Gastroesophageal sphincter (tissue), 4 donors: Measurements from ENCODE around the gene ZBTB3. TPM values are rescaled to one million over a fixed set of nuclear protein-coding genes. Genes with fewer than 3 reads are reported as not detected.

ENCODE experiments used
- ATAC-seq: fragments of 150-250 bp; one replicate; pipeline ENCODE4 v1.9.1; 2016; ENCODE audit warnings: mild to moderate bottlenecking, moderate library complexity
- H3K27ac ChIP-seq, 4 donors: fragments of 200-600 bp; sonication (generic) in 3 of 4; 1 replicate in 3 of 4; 2 replicates in 1 of 4; pipeline ENCODE4 v1.5.1; 2016 to 2019
- H3K27me3 ChIP-seq: fragments of 200-600 bp; sonication (generic); one replicate; pipeline ENCODE4 v1.5.1; 2019
- H3K36me3 ChIP-seq, 2 donors: fragments of 200-600 bp; sonication (generic); one replicate each; pipeline ENCODE4 v1.5.1; 2019; ENCODE audit warnings: control low read depth in 1 of 2
- H3K4me1 ChIP-seq, 3 donors: fragments of 200-600 bp; sonication (generic); 1 replicate in 2 of 3; 2 replicates in 1 of 3; pipeline ENCODE4 v1.5.1; 2016 to 2019; ENCODE audit warnings: control low read depth in 2 of 3
- H3K4me3 ChIP-seq, 2 donors: fragments of 200-600 bp; sonication (generic); one replicate each; pipeline ENCODE4 v1.5.1; 2019; ENCODE audit warnings: mild to moderate bottlenecking in 1 of 2, moderate library complexity in 1 of 2
- H3K9me3 ChIP-seq, 3 donors: fragments of 200-600 bp; sonication (generic); one replicate each; pipeline ENCODE4 v1.5.1; 2017 to 2019; ENCODE audit warnings: control low read depth in 2 of 3
- EP300 ChIP-seq: sonication (generic); formaldehyde crosslinking; IDR thresholded peaks from one replicate; pipeline ENCODE4 v1.6.1; 2017; ENCODE audit warnings: antibody characterized with exemption, mild to moderate bottlenecking
- POLR2A ChIP-seq, 2 donors: fragments of 450-650 bp; IDR thresholded peaks; one replicate each; pipeline ENCODE4 v1.6.1; 2017; ENCODE audit warnings: antibody characterized with exemption in 2 of 2, mild to moderate bottlenecking in 2 of 2, moderate library complexity in 1 of 2
- POLR2AphosphoS5 ChIP-seq: sonication (generic); formaldehyde crosslinking; IDR thresholded peaks from one replicate; pipeline ENCODE4 v1.6.1; 2017; ENCODE audit warnings: antibody characterized with exemption
- WGBS, 2 donors: methylation state at CpG; one replicate each; pipeline ENCODE4 v1.1.5; 2018; ENCODE audit warnings: low coverage in 1 of 2; 5-methylcytosine and 5-hydroxymethylcytosine counted together
- total RNA-seq, 4 donors: library from RNA; depleted of rRNA; stranded (reverse); fragments of >200 nt; gene quantifications; one replicate each; pipeline ENCODE4 v1.1.0, GENCODE V29; 2016
- TF ChIP-seq, protein P1 (sequence below), 4 experiments: fragments of 200-600 bp in 2 of 4; fragments of 450-650 bp in 2 of 4; sonication (generic) in 1 of 4; IDR thresholded peaks; one replicate each; pipeline ENCODE4 v1.5.1; 2017 to 2019; ENCODE audit warnings: antibody characterized with exemption in 4 of 4, mild to moderate bottlenecking in 2 of 4, moderate library complexity in 2 of 4

ZBTB3 gene
- total RNA-seq, 4 donors from 2014 or later = 8.8 to 15.8 (median 12.3) TPM

DNA sequence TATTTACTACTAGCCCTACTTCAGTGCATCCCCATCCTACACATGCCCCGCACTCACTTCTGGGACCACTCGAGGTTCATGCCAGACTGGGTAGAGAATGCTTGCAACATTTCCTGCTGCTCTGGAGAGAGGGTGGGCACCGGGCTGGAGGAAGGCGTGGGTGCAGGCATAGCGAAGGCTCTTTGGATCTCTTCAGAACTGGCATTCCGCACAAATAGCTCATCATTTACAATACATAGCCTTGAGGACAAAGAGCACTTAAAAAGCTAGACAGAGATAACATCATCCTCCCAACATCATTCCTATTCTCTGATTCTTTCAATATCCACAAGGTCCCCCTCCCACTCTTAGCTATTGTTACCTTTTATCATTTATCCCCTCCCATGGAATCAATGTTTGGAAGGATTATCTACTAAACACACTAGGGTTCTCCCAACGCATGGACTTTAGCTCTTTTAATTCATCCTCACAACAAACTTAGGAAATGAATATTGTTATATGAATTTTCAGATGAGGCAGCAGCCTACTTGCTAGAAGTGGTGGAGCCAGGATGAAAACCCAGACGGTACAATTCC lies 40.3 kb upstream of the ZBTB3 start:
- peaks cover 0 to 87% of the 10 kb centered on the region in 2 donors for H3K36me3 ChIP-seq
- no peak for TF ChIP-seq EP300
- H3K9me3 ChIP-seq = no peaks in the 10 kb centered on the region
- no peak for ATAC-seq
- no peak overlapping the region for H3K4me3 ChIP-seq
- H3K4me1 ChIP-seq = peaks cover 5 to 36% (median 20%) of the 10 kb centered on the region in 3 donors
- peak overlapping the region in 2 of 4 donors; percentile 18 to 89 for H3K27ac ChIP-seq
- H3K27me3 ChIP-seq = no peaks in the 10 kb centered on the region
- 81 to 86% methylated on average over 4 to 5 of the region's 8 CpGs for WGBS, 2 donors

DNA sequence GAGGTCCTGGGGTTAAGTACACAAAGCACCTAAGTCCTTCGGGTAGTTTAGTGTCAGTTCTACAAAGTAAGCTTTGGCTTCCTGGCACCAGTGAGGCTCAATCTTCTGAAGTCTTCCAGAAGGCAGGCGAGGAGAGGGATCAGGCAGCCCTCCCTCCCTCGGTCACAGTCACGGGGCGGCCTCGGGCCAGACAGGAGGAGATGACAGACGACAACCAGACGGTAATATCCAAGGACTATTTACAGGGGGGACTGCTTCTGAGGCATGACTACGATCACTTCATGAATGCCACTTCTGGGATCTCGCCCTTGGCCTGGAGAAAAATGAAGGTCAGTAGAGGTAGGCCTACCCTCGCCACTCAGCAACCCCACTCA lies 38.2 kb upstream of the ZBTB3 start:
- Histone ChIP-seq H3K9me3 (no peaks in the 10 kb centered on the region), H3K4me3 (peak overlapping the region; percentile 86), H3K4me1 (peaks cover 5 to 53% (median 27%) of the 10 kb centered on the region in 3 donors), H3K27me3 (no peaks in the 10 kb centered on the region), H3K27ac (peak overlapping the region; percentile 84 to 89 (median 86)), H3K36me3 (peaks cover 0 to 71% of the 10 kb centered on the region in 2 donors)
- peak; percentile 25 for ATAC-seq
- 9 to 16% methylated on average over 7 to 9 of the region's 11 CpGs for WGBS, 2 donors
- TF ChIP-seq POLR2A (IDR thresholded peaks at IDR 0.05) (no peak), EP300 (no peak), POLR2AphosphoS5 (no peak)
- TF ChIP-seq, protein P1, sequence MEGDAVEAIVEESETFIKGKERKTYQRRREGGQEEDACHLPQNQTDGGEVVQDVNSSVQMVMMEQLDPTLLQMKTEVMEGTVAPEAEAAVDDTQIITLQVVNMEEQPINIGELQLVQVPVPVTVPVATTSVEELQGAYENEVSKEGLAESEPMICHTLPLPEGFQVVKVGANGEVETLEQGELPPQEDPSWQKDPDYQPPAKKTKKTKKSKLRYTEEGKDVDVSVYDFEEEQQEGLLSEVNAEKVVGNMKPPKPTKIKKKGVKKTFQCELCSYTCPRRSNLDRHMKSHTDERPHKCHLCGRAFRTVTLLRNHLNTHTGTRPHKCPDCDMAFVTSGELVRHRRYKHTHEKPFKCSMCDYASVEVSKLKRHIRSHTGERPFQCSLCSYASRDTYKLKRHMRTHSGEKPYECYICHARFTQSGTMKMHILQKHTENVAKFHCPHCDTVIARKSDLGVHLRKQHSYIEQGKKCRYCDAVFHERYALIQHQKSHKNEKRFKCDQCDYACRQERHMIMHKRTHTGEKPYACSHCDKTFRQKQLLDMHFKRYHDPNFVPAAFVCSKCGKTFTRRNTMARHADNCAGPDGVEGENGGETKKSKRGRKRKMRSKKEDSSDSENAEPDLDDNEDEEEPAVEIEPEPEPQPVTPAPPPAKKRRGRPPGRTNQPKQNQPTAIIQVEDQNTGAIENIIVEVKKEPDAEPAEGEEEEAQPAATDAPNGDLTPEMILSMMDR (IDR thresholded peaks at IDR 0.05) = no peak

DNA sequence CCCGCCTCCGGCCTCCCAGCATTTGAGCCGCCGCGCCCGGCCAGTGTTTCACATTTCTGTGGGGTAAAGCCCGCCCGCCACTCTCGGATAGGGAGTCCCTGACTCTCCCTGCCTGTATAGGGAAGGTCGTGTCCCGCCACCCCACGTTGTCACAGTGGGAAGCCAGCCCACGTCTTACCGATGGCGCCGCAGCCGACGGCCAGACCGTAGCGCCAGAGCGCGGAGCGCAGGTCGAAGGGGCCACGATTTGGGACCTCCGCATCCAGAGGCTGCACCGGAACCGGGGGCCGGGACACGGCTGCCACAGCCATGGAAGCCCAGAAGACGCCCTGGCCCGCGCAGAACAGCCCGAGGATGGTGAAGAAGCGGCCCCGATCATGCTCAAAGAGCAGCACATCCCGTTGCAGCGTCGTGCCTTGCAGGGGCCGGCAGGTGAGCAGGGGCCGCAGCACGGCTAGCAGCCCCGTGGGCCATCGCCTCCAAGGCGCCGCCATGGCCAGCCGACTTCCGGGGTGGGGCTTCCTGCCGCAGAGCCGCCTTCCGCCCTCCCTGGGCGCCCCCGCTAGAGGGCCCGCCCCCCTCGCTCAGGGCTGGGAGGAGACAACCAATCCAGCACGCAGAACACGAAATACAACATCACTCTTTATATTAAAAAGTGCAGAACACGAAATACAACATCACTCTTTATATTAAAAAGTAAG lies 37.7 kb upstream of the ZBTB3 start, which contains the start of gene TMEM223:
TSS of gene TMEM223 (minus strand) at position 506 of the 701 bp plus-strand sequence. CDS start at position 494, 12 bp downstream.
- H3K4me1 ChIP-seq = peaks cover 5 to 53% (median 27%) of the 10 kb centered on the region in 3 donors
- H3K36me3 ChIP-seq = peaks cover 0 to 65% of the 10 kb centered on the region in 2 donors

DNA sequence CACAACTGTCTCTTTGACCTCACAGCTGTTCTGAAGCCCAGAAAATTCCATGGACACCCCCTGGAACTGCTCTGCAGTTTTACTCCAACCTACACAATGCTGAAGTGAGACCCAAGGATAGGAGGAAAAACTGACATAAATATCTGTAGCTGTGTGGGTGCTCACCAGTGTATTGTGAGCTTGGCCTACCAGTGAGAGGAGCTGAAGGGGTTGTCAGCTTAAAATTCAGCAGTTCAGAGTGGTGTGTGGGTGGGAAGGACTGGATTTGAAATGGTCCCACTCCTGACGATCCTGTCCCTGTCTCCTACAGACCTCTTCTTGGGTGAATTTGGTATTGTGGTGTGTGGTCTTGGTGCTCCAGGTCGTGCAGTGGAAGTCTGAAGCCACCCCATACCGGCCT lies 35.6 kb upstream of the ZBTB3 start:
- peaks cover 7 to 66% (median 33%) of the 10 kb centered on the region in 3 donors for H3K4me1 ChIP-seq
- H3K27me3 ChIP-seq = no peaks in the 10 kb centered on the region
- H3K27ac ChIP-seq = no peak overlapping the region
- peaks cover 0 to 53% of the 10 kb centered on the region in 2 donors for H3K36me3 ChIP-seq
- ATAC-seq = no peak
- no peaks in the 10 kb centered on the region for H3K9me3 ChIP-seq
- TF ChIP-seq, protein P1 (IDR thresholded peaks at IDR 0.05) = no peak
- no peak for TF ChIP-seq POLR2A (IDR thresholded peaks at IDR 0.05)
- no peak for TF ChIP-seq POLR2AphosphoS5
- no peak for TF ChIP-seq EP300
- 20 to 45% methylated on average over 1 to 2 of the region's 3 CpGs for WGBS, 2 donors
- no peak overlapping the region for H3K4me3 ChIP-seq

More for the DNA sequence above, 37.7 kb upstream of the ZBTB3 start, which contains the start of gene TMEM223:
- no peaks in the 10 kb centered on the region for H3K27me3 ChIP-seq
- peak; percentile 83 for ATAC-seq
- WGBS, 2 donors = 0% methylated on average over 1 to 6 of the region's 58 CpGs
- peak within 1 kb of the TSS; percentile 86 for H3K4me3 ChIP-seq
- H3K27ac ChIP-seq = peak within 1 kb of the TSS; percentile 84 to 89 (median 86)
- H3K9me3 ChIP-seq = no peaks in the 10 kb centered on the region
- peak; percentile 71 to 80 for TF ChIP-seq POLR2A (IDR thresholded peaks at IDR 0.05)
- TF ChIP-seq, protein P1 (IDR thresholded peaks at IDR 0.05) = peak in 3 of 4 experiments; percentile 26 to 49 (median 26)
- TF ChIP-seq EP300 = no peak
- TF ChIP-seq POLR2AphosphoS5 = peak; percentile 88

DNA sequence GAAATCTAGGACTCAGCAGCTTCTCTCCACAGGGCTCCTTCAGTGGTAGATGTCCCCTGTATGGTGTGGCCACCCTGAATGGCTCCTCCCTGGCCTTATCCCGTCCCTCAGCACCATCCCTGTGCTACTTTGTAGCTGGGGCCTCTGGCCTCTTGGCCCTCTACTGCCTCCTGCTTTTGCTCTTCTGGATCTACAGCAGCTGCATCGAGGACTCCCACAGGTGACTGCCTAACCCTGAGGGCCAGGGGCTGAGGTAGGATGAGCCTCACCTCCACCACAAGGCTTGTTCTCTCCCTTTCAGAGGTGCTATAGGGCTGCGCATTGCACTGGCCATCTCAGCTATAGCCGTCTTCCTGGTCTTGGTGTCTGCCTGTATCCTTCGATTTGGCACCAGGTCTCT lies 35.0 kb upstream of the ZBTB3 start:
- peaks cover 7 to 66% (median 33%) of the 10 kb centered on the region in 3 donors for H3K4me1 ChIP-seq
- no peak overlapping the region for H3K4me3 ChIP-seq
- H3K27ac ChIP-seq = no peak overlapping the region
- WGBS, 2 donors = 43 to 51% methylated on average over 1 to 2 of the region's 5 CpGs
- no peak for TF ChIP-seq POLR2AphosphoS5
- TF ChIP-seq POLR2A (IDR thresholded peaks at IDR 0.05) = no peak
- no peak for TF ChIP-seq EP300
- TF ChIP-seq, protein P1 (IDR thresholded peaks at IDR 0.05) = no peak
- H3K27me3 ChIP-seq = no peaks in the 10 kb centered on the region
- ATAC-seq = no peak
- peaks cover 0 to 47% of the 10 kb centered on the region in 2 donors for H3K36me3 ChIP-seq
- H3K9me3 ChIP-seq = no peaks in the 10 kb centered on the region
